CD4-positive, alpha-beta T cell (primary cell): Measurements from ENCODE around the gene VPS4B. TPM values are rescaled to one million over a fixed set of nuclear protein-coding genes. Genes with fewer than 3 reads are reported as not detected.

Source experiments
- ATAC-seq: fragments of 200-7000 bp; cut with Tn5 transposase; one replicate; pipeline ENCODE4 v1.10.0; 2022; ENCODE audit warnings: mild to moderate bottlenecking; ENCODE audit not compliant: poor library complexity
- CTCF ChIA-PET: fragments of 350-600 bp; sonication (Branson Sonifier 250); formaldehyde crosslinking; loops from one replicate; lab custom pipeline; 2021; ENCODE audit warnings: antibody characterized with exemption, inconsistent platforms; lab: Charles Lee
- POLR2A ChIA-PET: fragments of 350-600 bp; sonication (Branson Sonifier 250); formaldehyde crosslinking; loops from one replicate; lab custom pipeline; 2021; ENCODE audit warnings: antibody characterized with exemption, inconsistent platforms; lab: Charles Lee
- DNase-seq, 14 experiments: peaks; one replicate each; pipeline ENCODE4 v3.0.0-alpha.2; 2013 to 2020; ENCODE audit warnings: mixed read lengths in 2 of 14
- H3K27ac ChIP-seq, 2 donors: one replicate each; pipeline versions ENCODE4 v1.5.1 to v1.7.0; 2013; ENCODE audit warnings: low read length in 2 of 2, low read depth in 1 of 2, mild to moderate bottlenecking in 1 of 2
- H3K27me3 ChIP-seq, 2 experiments: 1 replicate in 1 of 2; 2 replicates in 1 of 2; pipeline versions ENCODE4 v1.6.1 to v1.7.0; 2013; ENCODE audit warnings: low read length in 2 of 2, control low read depth in 1 of 2, mild to moderate bottlenecking in 1 of 2, moderate library complexity in 1 of 2; ENCODE audit not compliant: insufficient read depth in 2 of 2, control insufficient read depth in 1 of 2
- H3K36me3 ChIP-seq: one replicate; pipeline ENCODE4 v1.6.1; 2013; ENCODE audit warnings: low read length, control low read depth; ENCODE audit not compliant: insufficient read depth
- H3K4me1 ChIP-seq: one replicate; pipeline ENCODE4 v1.6.1; 2013; ENCODE audit warnings: low read length, control low read depth; ENCODE audit not compliant: insufficient read depth
- H3K4me3 ChIP-seq: one replicate; pipeline ENCODE4 v1.5.1; 2013; ENCODE audit warnings: mild to moderate bottlenecking, low read length, moderate library complexity
- H3K9me3 ChIP-seq, 2 experiments: 1 replicate in 1 of 2; 2 replicates in 1 of 2; pipeline versions ENCODE4 v1.6.1 to v1.7.0; 2013; ENCODE audit warnings: low read length in 2 of 2, mild to moderate bottlenecking in 2 of 2, control low read depth in 1 of 2, moderate library complexity in 1 of 2; ENCODE audit not compliant: control insufficient read depth in 1 of 2, insufficient read depth in 1 of 2
- H3K27ac Mint-ChIP-seq: one replicate; pipeline ENCODE4 v1.8.0; 2020; ENCODE audit warnings: mixed read lengths
- H3K27me3 Mint-ChIP-seq: one replicate; pipeline ENCODE4 v1.8.0; 2021; ENCODE audit warnings: mixed read lengths
- H3K36me3 Mint-ChIP-seq: one replicate; pipeline ENCODE4 v1.8.0; 2021; ENCODE audit warnings: low read depth, mixed read lengths
- H3K4me1 Mint-ChIP-seq: one replicate; pipeline ENCODE4 v1.8.0; 2021; ENCODE audit warnings: low read depth, mixed read lengths
- H3K4me3 Mint-ChIP-seq: one replicate; pipeline ENCODE4 v1.8.0; 2020; ENCODE audit warnings: mild to moderate bottlenecking, mixed read lengths
- H3K9me3 Mint-ChIP-seq: one replicate; pipeline ENCODE4 v1.8.0; 2020; ENCODE audit warnings: mixed read lengths
- CTCF ChIP-seq: fragments of 200-600 bp; IDR thresholded peaks from one replicate; pipeline ENCODE4 v1.8.0; 2022; ENCODE audit warnings: antibody characterized with exemption, mild to moderate bottlenecking
- intact Hi-C, 2 experiments: fragments of 100-400 bp; cut with DNase I in 1 of 2; cut with micrococcal nuclease in 1 of 2; formaldehyde crosslinking; loops; one replicate each; pipeline versions ENCODE4 v1.15.1 to v1.9.0; 2023 to 2025; cut with DNase I, micrococcal nuclease
- total RNA-seq, 174 experiments: library from RNA in 2 of 174; stranded (reverse) in 2 of 174; gene quantifications; one replicate each; pipeline ENCODE4 v1.2.3 and lab custom pipeline; 2021 to 2026

The VPS4B gene
- total RNA-seq, 2 experiments from 2014 or later = 46.0 to 50.8 TPM

- Histone ChIP-seq H3K9me3 (no peaks in the 10 kb centered on the region), H3K36me3 (peaks cover 5% of the 10 kb centered on the region), H3K4me1 (peaks cover 33% of the 10 kb centered on the region), H3K4me3 (peak within 1 kb of the TSS; percentile 94), H3K27me3 (no peaks in the 10 kb centered on the region), H3K27ac (peak within 1 kb of the TSS; percentile 65 to 72)
- ChIA-PET POLR2A (interaction anchor here (0.9 to 3.7 kb wide), 6 partner anchors 17 to 1180 kb away, joined by 3 to 46 read pairs (median 4); partner anchors contain the start of genes BCL2, PHLPP1, PIGN and RELCH), CTCF (interaction anchor here (1.1 kb wide), 1 partner anchor 49 kb away, joined by 3 read pairs; no protein-coding TSS in a partner anchor)
- DNase-seq = peak; percentile 63 to 91 (median 77)
- Mint-ChIP-seq H3K27ac (peak within 1 kb of the TSS; percentile 91), H3K36me3 (peaks cover 33% of the 10 kb centered on the region), H3K9me3 (no peaks in the 10 kb centered on the region), H3K27me3 (no peaks in the 10 kb centered on the region), H3K4me1 (peaks cover 56% of the 10 kb centered on the region), H3K4me3 (peak within 1 kb of the TSS; percentile 94)
- ATAC-seq = peak; percentile 80
- intact Hi-C loops = loop anchor here (1.0 to 5.0 kb wide), 7 partner anchors 40 to 1180 kb away; partner anchors contain the start of genes BCL2 (in 1 of the 2), PHLPP1 (in 1 of the 2), PIGN (in 1 of the 2) and RELCH (in 1 of the 2)
- TF ChIP-seq CTCF = no peak
Observed at GRCh38 chr18:63367053-63367953, 55.0 kb downstream of the VPS4B start, which contains the start of gene KDSR. Gene KDSR (minus strand): TSS chr18:63367206. CDS start chr18:63367118, 88 bp downstream.

GRCh38 chr18:63366213-63367052 lies 55.8 kb downstream of the VPS4B start:
- DNase-seq (peak; percentile 29 to 83 (median 63)), ATAC-seq (peak; percentile 62)
- H3K9me3 Mint-ChIP-seq = no peaks in the 10 kb centered on the region
- TF ChIP-seq CTCF = no peak
- POLR2A ChIA-PET = interaction anchor here (0.6 to 3.7 kb wide), 13 partner anchors 10 to 1179 kb away, joined by 3 to 46 read pairs (median 5); partner anchors contain the start of genes BCL2, PIGN, RELCH and VPS4B
- Histone ChIP-seq H3K36me3 (peaks cover 12% of the 10 kb centered on the region), H3K4me3 (peak overlapping the region; percentile 94), H3K27me3 (no peaks in the 10 kb centered on the region), H3K4me1 (peaks cover 33% of the 10 kb centered on the region), H3K9me3 (no peaks in the 10 kb centered on the region), H3K27ac (peak overlapping the region; percentile 19 to 64)
- peak overlapping the region; percentile 94 for H3K4me3 Mint-ChIP-seq
- H3K27me3 Mint-ChIP-seq = no peaks in the 10 kb centered on the region
- H3K4me1 Mint-ChIP-seq = peaks cover 56% of the 10 kb centered on the region
- peak overlapping the region; percentile 91 for H3K27ac Mint-ChIP-seq
- intact Hi-C loops = loop anchor here (1.0 to 5.0 kb wide), 7 partner anchors 41 to 1179 kb away; partner anchors contain the start of genes BCL2 (in 1 of the 2), PHLPP1 (in 1 of the 2), PIGN (in 1 of the 2) and RELCH (in 1 of the 2)
- CTCF ChIA-PET = interaction anchor here (1.0 kb wide), 1 partner anchor 29 kb away, joined by 4 read pairs; no protein-coding TSS in a partner anchor
- peaks cover 40% of the 10 kb centered on the region for H3K36me3 Mint-ChIP-seq
